ENCODE measurements around the gene IKZF5. TPM values are rescaled to one million over a fixed set of nuclear protein-coding genes. Genes with fewer than 3 reads are reported as not detected.

The IKZF5 gene
- total RNA-seq = 1.9 and 7.7 TPM in 2 replicates

DNA sequence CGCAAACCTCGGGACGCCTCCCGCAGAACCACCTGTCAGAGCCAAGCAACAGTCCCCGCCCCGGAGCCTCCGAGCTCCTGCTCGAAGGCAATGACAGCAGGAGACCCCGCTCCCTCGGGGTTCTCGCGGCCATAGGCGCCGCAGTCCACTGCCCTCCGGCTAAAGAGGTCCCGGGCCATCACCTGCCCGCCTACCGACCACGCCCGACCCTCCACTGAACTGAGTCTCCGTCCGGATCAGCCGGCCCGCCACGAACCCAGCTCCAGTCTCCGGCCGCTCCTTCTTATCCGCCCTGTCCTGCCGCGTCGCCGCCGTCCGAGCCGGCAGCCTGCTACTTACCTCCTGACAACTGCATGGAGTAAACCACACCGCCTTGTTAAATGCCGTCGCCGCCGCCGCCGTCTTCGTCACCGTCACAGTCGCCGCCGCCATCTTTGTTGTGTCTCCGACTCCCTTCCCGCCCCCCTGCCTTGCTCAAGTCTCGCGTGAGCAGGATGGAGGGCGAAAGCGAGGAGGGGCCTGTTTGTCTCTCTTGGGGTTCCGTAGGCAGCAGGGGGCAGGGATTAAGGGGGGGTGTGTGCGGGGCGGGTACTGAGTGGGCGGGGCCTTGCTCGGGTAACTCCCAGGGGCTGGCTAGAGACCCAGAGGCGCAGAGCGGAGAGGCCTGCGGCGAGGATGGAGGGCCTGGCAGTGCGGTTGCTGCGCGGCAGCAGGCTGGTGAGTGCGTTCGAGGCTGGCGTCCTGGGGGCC is at the start of gene IKZF5, which contains the start of gene ACADSB:
IKZF5 (minus strand) TSS at position 441 of the 750 bp plus-strand sequence. CDS start 10,170 bp downstream, outside the sequence.
ACADSB (plus strand) TSS at position 652 of the 750 bp plus-strand sequence; CDS start at position 676, 24 bp downstream.

DNA sequence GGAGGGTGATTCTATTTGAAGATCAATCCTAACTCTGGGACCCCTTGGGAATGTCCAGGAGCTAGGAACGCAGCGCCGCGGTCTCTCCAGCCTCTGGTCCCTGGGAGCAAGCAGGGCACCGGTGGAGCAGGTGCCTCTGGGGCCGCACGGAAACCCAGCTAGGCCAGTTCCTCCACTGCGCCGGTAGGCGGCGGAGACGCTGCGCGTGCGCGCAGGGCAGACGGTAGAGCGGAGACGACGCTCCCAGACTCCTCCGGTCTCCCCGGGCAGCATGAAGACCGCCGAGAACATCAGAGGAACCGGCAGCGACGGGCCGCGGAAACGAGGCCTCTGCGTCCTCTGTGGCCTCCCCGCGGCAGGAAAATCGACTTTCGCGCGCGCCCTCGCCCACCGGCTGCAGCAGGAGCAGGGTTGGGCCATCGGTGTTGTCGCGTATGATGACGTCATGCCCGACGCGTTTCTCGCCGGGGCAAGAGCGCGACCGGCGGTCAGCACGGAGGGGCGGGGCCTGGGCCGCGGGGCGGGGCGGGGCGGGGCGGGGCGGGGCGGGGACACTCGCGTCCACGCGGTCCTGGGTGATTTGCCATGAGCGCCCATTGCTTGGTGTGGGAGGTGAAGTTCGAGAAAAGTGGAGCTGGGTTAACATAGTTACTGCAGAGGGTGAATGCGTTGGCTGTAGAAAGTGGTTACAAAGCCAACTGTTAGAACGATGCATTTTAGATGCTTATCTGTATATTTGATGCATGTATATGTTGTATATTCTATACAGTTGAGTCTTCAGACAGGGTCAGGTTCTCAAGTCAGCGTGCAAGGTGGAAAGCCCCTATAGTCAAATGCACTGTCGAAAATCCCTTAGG is 28.2 kb downstream of the IKZF5 start, which contains the start of gene PSTK:
PSTK (plus strand) TSS at position 193 of the 857 bp plus-strand sequence; CDS start at position 272, 79 bp downstream.

DNA sequence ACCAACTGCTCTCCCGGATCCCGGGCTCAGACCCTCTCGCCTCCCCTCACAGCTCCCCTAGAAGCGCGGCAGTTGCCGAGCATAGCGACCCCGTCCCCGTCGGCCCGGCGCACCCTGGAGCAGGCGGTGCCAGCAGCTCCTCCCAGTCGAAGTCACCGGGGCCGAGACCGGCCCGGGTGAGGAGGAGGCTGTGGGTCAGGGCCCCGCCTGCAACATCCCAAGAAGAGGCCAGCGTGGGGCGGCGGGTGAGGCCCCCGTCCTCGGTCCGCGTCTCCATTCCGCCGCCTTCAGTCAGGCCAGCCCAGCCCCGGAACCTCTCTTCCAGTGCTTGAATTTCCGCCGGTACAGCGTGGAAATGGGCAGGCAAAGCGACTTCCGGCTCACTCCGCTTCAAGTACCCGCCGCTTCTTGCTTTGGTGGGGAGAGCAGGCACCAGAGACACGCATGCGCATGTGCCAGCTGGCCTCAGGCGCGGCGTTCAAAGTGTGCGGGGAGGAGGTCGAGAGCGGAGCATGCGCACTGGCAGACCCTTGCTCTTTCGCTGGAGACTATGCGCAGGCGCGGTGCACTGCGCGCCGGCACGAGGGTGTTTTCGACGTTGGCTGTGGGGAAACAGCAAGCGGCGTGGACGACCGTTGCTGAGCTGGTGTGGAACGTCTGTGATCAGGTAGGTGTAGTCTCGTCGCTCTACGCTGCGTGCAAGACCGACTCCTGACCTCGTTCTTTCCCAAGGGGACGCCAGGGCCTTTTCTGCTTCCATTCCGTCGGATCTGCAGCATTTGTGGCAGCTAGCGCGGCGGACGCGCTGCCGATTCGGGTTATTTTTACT is 54.5 kb downstream of the IKZF5 start, which contains the start of gene C10orf88:
C10orf88 (minus strand) TSS at position 326 of the 829 bp plus-strand sequence; CDS start at position 277, 49 bp downstream.

Other genes with a start within 250 kb of the IKZF5 start
- gene CUZD1, start 162.9 kb downstream of the IKZF5 start, total RNA-seq = 0.08 and 0.13 TPM in 2 replicates
- 2.2 and 2.8 TPM in 2 replicates for gene FAM24B, start 129.2 kb downstream of the IKZF5 start, total RNA-seq
- gene FAM24A, start 98.2 kb downstream of the IKZF5 start, total RNA-seq = not detected in 2 replicates
- gene C10orf88, start 54.6 kb downstream of the IKZF5 start, total RNA-seq = 5.1 and 6.1 TPM in 2 replicates
- gene PSTK, start 28.4 kb downstream of the IKZF5 start, total RNA-seq = 4.9 and 5.7 TPM in 2 replicates
- 2.8 and 6.1 TPM in 2 replicates for gene ACADSB, start 211 bp upstream of the IKZF5 start, total RNA-seq
- gene HMX3, start 127.2 kb upstream of the IKZF5 start, total RNA-seq = not detected in 2 replicates
- gene HMX2, start 139.3 kb upstream of the IKZF5 start, total RNA-seq = not detected in 2 replicates
- 116 and 131 TPM in 2 replicates for gene BUB3, start 145.6 kb upstream of the IKZF5 start, total RNA-seq

Measured in epithelial cell of alveolus of lung (primary cell).